SHP77 (cell line): ENCODE data around the gene GRK1.

Source experiments
- DNase-seq, 2 experiments: peaks; one replicate each; lab custom pipeline; 2025; lab: John Stamatoyannopoulos, UW

The GRK1 gene

DNA sequence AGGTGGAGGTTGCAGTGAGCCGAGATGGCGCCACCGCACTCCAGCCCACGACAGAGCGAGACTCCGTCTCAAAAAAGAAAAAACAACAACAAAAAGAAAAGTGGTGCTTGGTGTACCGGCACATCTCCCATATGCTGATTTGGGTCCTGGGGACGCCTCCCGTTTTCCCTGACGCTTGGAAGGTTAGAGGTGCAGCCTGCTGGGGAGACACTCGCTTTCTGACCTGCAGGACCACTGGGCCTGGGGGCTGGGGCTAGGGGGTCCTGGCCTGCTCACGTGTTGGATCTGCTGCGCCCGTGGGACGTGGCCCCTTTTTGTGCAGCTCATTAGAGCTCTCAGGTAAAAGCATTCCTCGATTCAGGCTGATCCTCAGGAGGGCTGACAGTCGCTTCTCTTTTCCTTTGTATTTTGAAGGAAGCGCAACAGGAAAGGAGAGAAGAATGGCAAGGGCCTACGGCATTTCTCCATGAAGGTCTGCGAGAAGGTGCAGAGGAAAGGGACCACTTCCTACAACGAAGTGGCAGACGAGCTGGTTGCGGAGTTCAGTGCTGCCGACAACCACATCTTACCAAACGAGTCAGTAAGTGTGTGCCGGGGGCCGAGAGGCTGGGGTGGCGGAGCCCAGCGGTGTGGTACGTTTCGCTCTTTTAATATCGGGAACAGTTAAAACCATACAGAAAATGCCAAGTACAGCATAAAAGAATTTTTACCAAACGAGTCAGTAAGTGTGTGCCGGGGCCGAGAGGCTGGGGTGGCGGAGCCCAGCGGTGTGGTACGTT is 34.1 kb upstream of the GRK1 start:
- DNase-seq: no peak

GRCh38 chr13:113633485-113633873 is 33.5 kb upstream of the GRK1 start:
- DNase-seq: no peak

DNA sequence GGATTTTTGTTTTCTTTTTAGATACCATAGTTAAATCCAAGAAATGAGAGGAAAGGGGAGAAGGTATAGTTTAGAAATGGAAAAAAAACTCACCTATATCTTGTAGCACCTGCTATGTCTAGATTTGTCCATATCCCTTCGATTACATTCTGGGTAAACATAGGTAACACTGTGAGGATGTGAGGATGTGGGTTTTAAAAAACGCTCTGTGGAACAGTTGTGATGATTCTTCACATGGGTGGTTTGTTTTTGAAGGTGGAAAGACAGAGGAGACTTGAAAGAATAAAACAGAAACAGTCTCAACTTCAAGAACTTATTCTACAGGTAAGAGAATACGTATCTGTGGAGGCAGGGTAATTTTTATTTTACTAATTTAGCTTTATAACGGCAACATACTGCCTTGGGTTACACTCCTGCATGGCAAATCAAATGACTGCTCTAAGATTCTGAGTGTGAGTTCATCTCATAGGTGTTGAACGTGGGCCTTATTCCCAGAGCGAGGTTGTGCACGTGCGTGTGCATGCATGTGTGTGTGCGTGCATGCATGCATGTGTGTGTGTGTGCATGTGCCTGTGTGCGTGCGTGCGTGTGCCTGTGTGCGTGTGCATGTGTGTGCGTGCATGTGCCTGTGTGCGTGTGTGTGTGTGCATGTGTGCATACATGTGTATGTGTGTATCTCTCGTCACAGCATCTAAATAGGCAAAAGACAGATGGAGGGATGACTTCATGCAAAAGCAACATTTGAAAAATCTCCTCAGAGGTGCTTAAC is 32.6 kb upstream of the GRK1 start:
- DNase-seq: no peak

- no peak for DNase-seq
Measured at GRCh38 chr13:113635048-113635420, 32.0 kb upstream of the GRK1 start.

DNA sequence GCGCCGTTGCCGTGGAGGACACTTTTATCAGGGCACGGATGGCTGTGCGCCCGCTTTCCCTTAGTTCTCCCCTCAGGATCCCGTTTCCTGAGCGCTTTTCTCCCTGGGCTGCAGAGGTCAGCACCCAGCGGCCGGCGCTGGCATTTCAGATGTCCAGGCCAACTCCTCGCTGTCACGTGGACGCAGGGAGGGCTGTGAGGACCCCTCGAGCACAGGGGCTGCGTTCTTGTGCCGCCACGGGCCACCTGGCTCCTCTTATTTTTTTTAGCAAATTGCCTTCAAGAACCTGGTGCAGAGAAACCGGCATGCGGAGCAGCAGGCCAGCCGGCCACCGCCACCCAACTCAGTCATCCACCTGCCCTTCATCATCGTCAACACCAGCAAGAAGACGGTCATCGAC is 31.3 kb upstream of the GRK1 start:
- no peak for DNase-seq

DNA sequence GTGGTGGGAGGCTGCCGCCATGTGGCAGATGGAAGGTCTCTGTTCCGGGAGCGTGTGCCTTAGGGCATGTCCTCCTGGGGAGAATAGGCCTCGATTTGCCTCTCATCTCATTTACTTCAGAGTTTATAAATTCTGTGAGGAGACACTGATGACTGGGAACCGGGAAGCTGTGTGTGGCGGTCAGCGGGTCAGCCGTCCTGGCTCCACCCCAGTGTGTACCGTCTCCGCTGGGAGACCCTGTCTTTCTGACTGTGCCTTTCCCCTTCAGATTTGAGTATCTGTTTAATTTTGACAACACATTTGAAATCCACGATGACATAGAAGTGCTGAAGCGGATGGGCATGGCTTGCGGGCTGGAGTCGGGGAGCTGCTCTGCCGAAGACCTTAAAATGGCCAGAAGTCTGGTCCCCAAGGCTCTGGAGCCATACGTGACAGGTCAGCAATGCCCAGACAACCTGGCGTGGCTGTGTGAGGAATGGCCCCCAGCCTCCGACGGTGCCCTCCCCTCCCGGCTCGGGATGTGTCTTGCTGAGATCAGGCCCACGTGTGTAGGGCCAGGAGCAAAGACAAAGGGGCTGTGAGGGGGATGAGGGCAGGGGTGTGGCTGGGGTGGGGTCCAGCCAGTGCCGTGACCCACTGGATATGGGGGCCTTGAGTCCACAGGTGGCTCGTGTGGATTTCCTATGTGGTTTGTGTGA is 30.6 kb upstream of the GRK1 start:
- DNase-seq: no peak

GRCh38 chr13:113637262-113638160 is 29.5 kb upstream of the GRK1 start:
- no peak for DNase-seq

- no peak for DNase-seq
Measured at GRCh38 chr13:113638173-113638746, 28.8 kb upstream of the GRK1 start.

DNA sequence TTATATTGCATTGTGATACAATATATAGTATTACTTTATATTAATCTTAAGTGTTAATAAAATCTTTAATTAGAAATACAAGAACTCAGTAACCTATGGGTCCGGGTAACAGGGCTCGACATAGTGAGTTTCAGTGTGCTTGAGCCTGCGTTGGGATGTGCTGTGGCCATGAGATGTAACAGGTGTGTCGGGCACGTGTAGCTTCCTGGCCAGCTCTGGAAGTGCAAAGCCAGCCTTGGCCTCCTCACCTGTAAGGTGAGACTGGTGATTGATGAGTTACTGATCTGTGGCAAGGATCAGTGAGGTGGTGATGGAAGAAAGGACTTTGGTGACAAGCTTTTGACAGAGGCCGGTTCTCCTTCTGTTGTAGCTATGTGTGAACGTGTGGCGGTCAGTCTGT is 28.2 kb upstream of the GRK1 start:
- no peak for DNase-seq

DNA sequence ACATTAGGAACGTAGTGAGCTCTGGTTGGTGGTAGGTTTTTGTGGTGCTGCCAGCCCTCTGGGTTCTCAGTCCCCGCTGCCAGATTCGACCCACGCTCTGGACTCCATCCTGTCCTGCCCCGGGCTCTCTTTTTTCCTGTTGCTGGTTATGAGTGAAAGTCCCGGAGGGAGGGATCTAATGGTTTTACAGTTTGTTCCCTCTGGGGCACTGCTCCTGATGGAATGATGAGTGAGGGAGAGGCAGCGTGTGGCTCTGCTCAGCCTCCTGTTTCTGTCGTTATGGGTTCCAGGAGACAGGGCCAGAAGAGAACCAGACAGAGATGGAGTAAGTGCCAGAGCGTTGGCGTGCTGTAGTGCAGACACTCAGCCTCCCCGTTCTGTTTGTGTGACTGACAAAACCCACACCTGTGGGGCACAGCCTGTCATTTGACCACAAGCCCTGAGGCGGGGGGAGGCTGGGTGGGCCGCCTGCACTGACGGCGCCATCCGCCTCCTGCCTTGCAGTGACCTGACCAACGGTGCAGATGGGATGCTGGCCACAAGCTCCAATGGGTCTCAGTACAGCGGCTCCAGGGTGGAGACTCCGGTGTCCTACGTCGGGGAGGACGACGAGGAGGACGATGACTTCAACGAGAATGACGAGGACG is 27.3 kb upstream of the GRK1 start:
- DNase-seq: no peak

DNA sequence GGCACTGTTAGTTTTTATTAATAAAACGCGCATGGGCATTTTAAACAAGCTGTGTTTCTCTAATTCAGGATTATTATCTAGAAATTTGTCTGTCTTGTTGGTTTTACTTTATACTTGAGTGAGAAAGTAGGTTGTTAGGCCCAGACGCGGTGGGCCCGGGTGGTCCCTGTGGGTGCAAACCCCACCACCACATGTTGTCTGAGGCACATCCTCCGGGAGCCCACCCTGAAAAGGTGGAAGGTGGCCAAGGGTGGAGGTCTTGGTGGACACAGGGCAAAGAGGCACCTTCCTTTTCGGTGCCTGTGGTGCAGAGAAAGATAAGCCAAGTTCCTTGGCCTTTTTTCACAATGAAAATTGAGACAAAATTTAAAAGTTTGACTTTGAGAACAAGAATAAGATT is 25.6 kb upstream of the GRK1 start:
- no peak for DNase-seq

- no peak for DNase-seq
Measured at GRCh38 chr13:113642563-113642962, 24.5 kb upstream of the GRK1 start.

GRCh38 chr13:113643593-113643992 is 23.4 kb upstream of the GRK1 start:
- DNase-seq: no peak

GRCh38 chr13:113644800-113645199 is 22.2 kb upstream of the GRK1 start:
- no peak for DNase-seq

GRCh38 chr13:113645329-113645728 is 21.7 kb upstream of the GRK1 start:
- no peak for DNase-seq

DNA sequence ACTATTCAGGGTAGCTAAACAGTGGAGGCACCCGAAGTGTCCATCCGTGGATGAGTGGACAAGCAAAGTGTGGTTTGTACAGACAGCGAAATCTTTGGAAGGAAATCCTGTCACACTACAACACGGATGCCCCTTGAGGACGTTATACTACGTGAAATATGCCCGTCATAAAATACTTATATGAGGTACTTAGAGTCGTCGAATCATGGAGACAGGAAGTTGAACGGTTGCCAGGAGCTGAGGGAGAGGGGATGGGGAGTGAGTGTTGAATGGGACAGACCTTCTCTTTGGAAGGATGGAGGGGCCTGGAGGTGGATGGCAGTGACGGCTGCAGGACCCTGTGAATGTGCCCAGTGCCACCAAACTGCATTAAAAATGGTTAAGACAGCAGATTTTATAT is 20.6 kb upstream of the GRK1 start:
- peak; percentile 86 to 87 for DNase-seq

DNA sequence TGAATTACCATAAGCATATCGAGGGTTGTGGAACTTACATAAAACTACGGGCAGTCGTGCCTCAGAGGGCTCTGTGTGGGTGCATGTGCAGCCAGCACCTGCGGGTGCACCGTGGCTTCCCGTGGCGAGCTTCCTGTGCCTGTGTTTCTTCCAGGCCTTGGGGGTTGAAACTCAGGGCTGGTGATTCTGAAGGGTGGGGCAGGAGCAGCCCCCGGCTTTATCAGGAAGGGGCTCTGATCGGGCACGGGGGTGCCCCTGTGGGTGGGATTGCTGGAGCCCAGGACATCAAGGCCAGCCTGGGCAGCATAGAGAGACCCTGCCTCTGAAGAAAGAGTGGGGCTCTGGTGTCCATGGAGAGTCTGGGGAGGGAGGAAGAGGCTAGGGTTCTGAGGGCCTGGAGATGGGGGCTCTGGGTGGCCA is 20.1 kb upstream of the GRK1 start:
- peak in 1 of 2 experiments; percentile 44 for DNase-seq

DNA sequence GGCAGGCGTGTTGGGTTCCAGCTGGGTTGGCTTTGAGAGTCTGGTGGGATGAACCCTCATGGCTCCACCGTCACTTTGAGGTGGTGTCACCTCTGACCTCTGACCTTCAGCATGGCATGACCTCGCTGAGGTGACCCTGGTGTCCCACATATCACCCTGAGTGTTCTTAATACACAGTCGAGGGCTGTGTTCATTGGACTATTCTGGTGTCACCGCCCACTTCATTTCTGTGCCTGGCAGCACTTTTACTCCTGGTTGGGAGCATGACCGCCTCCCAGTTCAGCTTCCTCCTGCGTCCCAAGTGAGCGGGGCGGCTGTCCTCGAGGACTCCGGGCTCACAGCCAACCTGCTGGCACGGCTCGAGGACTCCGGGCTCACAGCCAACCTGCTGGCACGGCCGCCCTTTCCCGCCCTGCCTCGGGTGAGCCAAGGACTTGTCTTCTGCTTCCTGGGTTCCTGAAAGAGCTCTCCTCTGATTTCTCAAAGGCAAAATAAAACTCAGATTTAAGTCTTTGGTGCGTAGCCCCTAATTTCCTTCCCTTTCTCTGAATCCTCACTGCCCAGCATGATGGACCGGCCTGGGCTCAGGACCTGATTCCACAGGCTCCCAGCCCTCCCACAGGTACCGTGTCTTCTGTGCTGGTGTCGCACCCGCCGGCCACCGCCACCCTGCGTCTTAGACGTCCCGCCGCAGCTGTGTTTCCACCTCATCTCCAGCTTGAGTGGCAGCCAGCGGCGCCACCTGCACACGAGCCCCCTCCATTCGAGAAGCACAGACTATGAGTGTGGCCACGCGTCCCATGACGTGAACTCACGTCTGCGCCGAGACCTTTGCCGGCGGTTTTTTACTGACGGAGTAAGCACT is 19.4 kb upstream of the GRK1 start:
- DNase-seq: peak; percentile 98 to 99

DNA sequence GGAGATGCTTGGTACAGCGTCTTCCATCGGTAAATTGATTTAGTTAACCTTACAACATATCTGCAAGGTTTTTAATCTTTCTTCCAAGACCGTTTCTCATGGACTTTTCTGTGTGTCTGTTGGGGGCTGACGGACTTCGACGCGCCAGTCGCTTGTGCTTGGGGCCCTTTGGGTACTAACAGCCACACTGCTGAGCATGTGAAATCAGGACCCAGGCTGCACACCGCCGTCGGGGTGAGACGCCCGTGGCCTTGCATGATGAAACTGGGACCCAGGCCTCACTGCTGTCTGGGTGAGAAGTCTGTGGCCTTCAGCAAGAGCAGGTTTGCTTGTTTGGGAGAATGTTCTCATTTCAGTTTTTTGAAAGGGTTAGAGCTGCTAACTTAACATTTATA is 18.8 kb upstream of the GRK1 start:
- peak; percentile 80 to 91 for DNase-seq

DNA sequence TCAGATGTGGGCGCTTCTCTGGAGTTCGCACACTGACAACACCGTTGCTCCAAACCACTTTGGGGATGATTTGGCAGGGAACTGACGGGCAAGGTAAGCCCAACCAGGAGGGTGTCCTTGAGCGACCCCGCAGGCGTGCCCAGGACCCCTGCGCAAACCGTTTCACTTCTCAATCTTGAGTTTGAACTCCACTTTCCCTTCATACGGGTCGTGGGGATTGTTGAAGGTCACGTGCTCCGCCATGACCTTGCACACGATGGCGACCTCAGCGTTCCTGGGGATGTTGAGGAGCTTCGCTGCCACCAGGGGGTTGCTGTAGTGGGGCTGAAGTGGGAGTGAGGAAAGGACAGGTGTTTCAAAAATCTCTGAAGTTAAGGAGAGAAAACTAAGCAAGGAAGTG is 17.8 kb upstream of the GRK1 start:
- DNase-seq: peak; percentile 74 to 87
